GM12878 (cell line): ENCODE measurements around the gene MGLL. TPM values are rescaled to one million over a fixed set of nuclear protein-coding genes. Genes with fewer than 3 reads are reported as not detected.

ENCODE experiments used
- ATAC-seq: fragments of 200-7000 bp; cut with Tn5 transposase; 3 replicates; pipeline ENCODE4 v1.9.1; 2020; ENCODE audit warnings: mild to moderate bottlenecking, moderate library complexity
- BruUV-seq: library from RNA; stranded (reverse); fragments of 400-500 nt; replicated peaks from 2 replicates; lab custom pipeline; 2021; lab: Mats Ljungman, UMichigan
- CTCF ChIA-PET: fragments of 300-600 bp; sonication (Branson Sonifier 250); formaldehyde crosslinking; extraction: SDS; loops from one replicate; lab custom pipeline; 2021; ENCODE audit warnings: inconsistent platforms; lab: Yijun Ruan, JAX
- POLR2A ChIA-PET: fragments of 350-600 bp; formaldehyde crosslinking; extraction: SDS; loops from one replicate; lab custom pipeline; 2021; ENCODE audit warnings: inconsistent platforms; lab: Charles Lee
- RAD21 ChIA-PET: fragments of 300-600 bp; sonication (Branson Sonifier 250); formaldehyde crosslinking; loops from one replicate; lab custom pipeline; 2023; ENCODE audit warnings: antibody characterized with exemption; ENCODE audit not compliant: unreplicated experiment; lab: Charles Lee
- SMC1A ChIA-PET: fragments of 300-600 bp; sonication (Branson Sonifier 250); formaldehyde crosslinking; loops from one replicate; lab custom pipeline; 2023; ENCODE audit not compliant: unreplicated experiment, uncharacterized antibody; lab: Charles Lee
- DNase-seq: peaks from one replicate; pipeline ENCODE4 v3.0.0-alpha.2; 2011; ENCODE audit warnings: low read depth, low spot score
- FAIRE-seq: peaks from 3 replicates; lab custom pipeline; 2011; peaks lifted over from hg19 to GRCh38; lab: Jason Lieb, UNC
- H2AFZ ChIP-seq: 2 replicates; pipeline ENCODE4 v1.6.0; 2011; ENCODE audit warnings: low read depth, low read length, control low read depth; ENCODE audit not compliant: control insufficient read depth
- H3K27ac ChIP-seq: 2 replicates; pipeline ENCODE4 v1.5.1; 2011; ENCODE audit warnings: control low read depth; ENCODE audit not compliant: control insufficient read depth, insufficient read depth
- H3K27me3 ChIP-seq, 2 experiments: replicated peaks in 1 of 2; 2 replicates each; pipeline versions ENCODE4 v1.6.0 to v1.6.1; 2011; ENCODE audit warnings: low read length in 1 of 2; ENCODE audit not compliant: control insufficient read depth in 2 of 2, insufficient read depth in 2 of 2
- H3K36me3 ChIP-seq, 2 experiments: 2 replicates each; pipeline ENCODE4 v1.5.1; 2011; ENCODE audit warnings: low read length in 1 of 2; ENCODE audit not compliant: control insufficient read depth in 2 of 2, insufficient read depth in 2 of 2
- H3K4me1 ChIP-seq: 2 replicates; pipeline ENCODE4 v1.6.1; 2011; ENCODE audit warnings: mild to moderate bottlenecking, low read length, moderate library complexity, mixed read lengths; ENCODE audit not compliant: control insufficient read depth, insufficient read depth
- H3K4me2 ChIP-seq: 2 replicates; pipeline ENCODE4 v1.6.0; 2011; ENCODE audit warnings: control low read depth; ENCODE audit not compliant: control insufficient read depth, insufficient read depth
- H3K4me3 ChIP-seq: fragments of 200-600 bp; sonication (generic); 2 replicates; pipeline ENCODE4 v1.5.1; 2016
- H3K79me2 ChIP-seq: 2 replicates; pipeline ENCODE4 v1.6.0; 2011; ENCODE audit warnings: low read length; ENCODE audit not compliant: control insufficient read depth, insufficient read depth
- H3K9ac ChIP-seq: 2 replicates; pipeline ENCODE4 v1.8.0; 2011; ENCODE audit warnings: low read length, control low read depth, mixed read lengths; ENCODE audit not compliant: control insufficient read depth, insufficient read depth
- H3K9me3 ChIP-seq: replicated peaks from 3 replicates; pipeline ENCODE4 v1.5.1; 2011; ENCODE audit warnings: mild to moderate bottlenecking, low read length; ENCODE audit not compliant: control insufficient read depth, insufficient read depth
- H4K20me1 ChIP-seq: 2 replicates; pipeline ENCODE4 v1.6.0; 2011; ENCODE audit not compliant: control insufficient read depth, insufficient read depth
- MLLT1 ChIP-seq: fragments of 450-650 bp; IDR thresholded peaks from 2 replicates; pipeline ENCODE4 v1.6.1; 2016; ENCODE audit warnings: mild to moderate bottlenecking
- SUZ12 ChIP-seq: fragments of 200-600 bp; sonication (generic); IDR thresholded peaks from one replicate; pipeline ENCODE4 v1.6.1; 2018; ENCODE audit warnings: antibody characterized with exemption, mild to moderate bottlenecking; ENCODE audit not compliant: unreplicated experiment
- WGBS: methylation state at CpG from one replicate; pipeline ENCODE4 v1.1.6; 2016; ENCODE audit warnings: low lambda C conversion rate; ENCODE audit not compliant: insufficient replicate concordance, insufficient coverage; ENCODE audit errors: missing lambda C conversion rate; 5-methylcytosine and 5-hydroxymethylcytosine counted together
- in situ Hi-C: fragments of 300-500 bp; cut with MboI; formaldehyde crosslinking; loops from 9 replicates; pipeline ENCODE4 v1.14.3; 2018; ENCODE audit warnings: mixed read lengths
- intact Hi-C: fragments of 100-400 bp; cut with micrococcal nuclease; formaldehyde crosslinking; loops from one replicate; pipeline ENCODE4 v1.14.2; 2022; ENCODE audit not compliant: unreplicated experiment
- polyA plus RNA-seq, 11 experiments: library from polyadenylated mRNA; depleted of rRNA in 4 of 11; unstranded in 6 of 11; stranded (reverse) in 5 of 11; fragments of >200 nt; fragmentation: Nextera tagmentation in 4 of 11; fragmentation: Illumina TruSeq in 1 of 11; extraction: Ambion mirVana in 4 of 11; extraction: Trizol in 1 of 11; gene quantifications; 1 replicate in 1 of 11; 2 replicates in 10 of 11; pipeline versions ENCODE4 v1.2.1 to v1.2.3, GENCODE V29; 2011 to 2016; ENCODE audit warnings: inconsistent platforms in 2 of 11, missing spikeins in 2 of 11, low read depth in 1 of 11
- total RNA-seq, 4 experiments: library from RNA; depleted of rRNA in 3 of 4; stranded (reverse); fragments of >200 nt in 3 of 4; fragmentation: Illumina TruSeq in 1 of 4; extraction: Trizol in 1 of 4; gene quantifications; 2 replicates each; pipeline versions ENCODE4 v1.2.1 to v1.2.3, GENCODE V29; 2013 to 2021
- TF ChIP-seq, protein P1 (sequence below): fragments of 450-650 bp; IDR thresholded peaks from 2 replicates; pipeline ENCODE4 v1.6.1; 2016; ENCODE audit warnings: mild to moderate bottlenecking, moderate library complexity, borderline replicate concordance

MGLL gene
- total and polyA plus RNA-seq, 10 of the 15 experiments (the other 5 are each of a cell fraction or from before 2014, with no cell fraction given) = 44.9 to 177 (median 72.9) TPM

DNA sequence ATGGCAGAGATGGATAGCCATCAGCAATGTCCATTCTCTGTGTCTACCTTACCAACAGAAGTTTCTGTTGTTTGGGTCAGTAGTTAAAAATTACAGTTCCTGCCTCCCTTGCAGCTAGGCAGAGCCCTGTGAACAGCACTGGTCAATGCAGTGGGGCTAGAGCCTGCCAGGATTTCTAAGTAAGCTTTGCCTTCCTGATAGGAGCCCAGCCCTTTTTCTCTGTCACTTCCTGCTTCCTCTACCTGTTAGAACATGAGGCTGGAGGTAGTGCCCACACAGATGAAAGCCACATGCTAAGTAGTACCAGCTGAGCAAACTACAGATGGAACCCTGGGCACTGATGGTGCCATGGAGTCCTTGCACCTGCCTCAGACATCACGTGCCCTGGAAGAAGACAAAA lies 45.0 kb downstream of the MGLL start (continued):
- TF ChIP-seq, protein P1, sequence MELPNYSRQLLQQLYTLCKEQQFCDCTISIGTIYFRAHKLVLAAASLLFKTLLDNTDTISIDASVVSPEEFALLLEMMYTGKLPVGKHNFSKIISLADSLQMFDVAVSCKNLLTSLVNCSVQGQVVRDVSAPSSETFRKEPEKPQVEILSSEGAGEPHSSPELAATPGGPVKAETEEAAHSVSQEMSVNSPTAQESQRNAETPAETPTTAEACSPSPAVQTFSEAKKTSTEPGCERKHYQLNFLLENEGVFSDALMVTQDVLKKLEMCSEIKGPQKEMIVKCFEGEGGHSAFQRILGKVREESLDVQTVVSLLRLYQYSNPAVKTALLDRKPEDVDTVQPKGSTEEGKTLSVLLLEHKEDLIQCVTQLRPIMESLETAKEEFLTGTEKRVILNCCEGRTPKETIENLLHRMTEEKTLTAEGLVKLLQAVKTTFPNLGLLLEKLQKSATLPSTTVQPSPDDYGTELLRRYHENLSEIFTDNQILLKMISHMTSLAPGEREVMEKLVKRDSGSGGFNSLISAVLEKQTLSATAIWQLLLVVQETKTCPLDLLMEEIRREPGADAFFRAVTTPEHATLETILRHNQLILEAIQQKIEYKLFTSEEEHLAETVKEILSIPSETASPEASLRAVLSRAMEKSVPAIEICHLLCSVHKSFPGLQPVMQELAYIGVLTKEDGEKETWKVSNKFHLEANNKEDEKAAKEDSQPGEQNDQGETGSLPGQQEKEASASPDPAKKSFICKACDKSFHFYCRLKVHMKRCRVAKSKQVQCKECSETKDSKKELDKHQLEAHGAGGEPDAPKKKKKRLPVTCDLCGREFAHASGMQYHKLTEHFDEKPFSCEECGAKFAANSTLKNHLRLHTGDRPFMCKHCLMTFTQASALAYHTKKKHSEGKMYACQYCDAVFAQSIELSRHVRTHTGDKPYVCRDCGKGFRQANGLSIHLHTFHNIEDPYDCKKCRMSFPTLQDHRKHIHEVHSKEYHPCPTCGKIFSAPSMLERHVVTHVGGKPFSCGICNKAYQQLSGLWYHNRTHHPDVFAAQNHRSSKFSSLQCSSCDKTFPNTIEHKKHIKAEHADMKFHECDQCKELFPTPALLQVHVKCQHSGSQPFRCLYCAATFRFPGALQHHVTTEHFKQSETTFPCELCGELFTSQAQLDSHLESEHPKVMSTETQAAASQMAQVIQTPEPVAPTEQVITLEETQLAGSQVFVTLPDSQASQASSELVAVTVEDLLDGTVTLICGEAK = no peak

GRCh38 chr3:127776347-127776746 lies 46.0 kb downstream of the MGLL start:
- no peak for FAIRE-seq
- 96% methylated on average over 9 of the region's 10 CpGs for WGBS

More at GRCh38 chr3:127776347-127776746, 46.0 kb downstream of the MGLL start:
- intact Hi-C loops = no loop called here
- BruUV-seq = no TSS peak
- ChIA-PET RAD21 (interaction anchor here (0.9 to 4.2 kb wide), 4 partner anchors 11 to 61 kb away, joined by 3 to 20 read pairs (median 4); no protein-coding TSS in a partner anchor), CTCF (interaction anchor here (0.8 to 1.3 kb wide), 4 partner anchors 12 to 23 kb away, joined by 3 read pairs; no protein-coding TSS in a partner anchor), POLR2A (interaction anchor here (0.7 to 3.7 kb wide), 8 partner anchors 9 to 45 kb away, joined by 3 to 14 read pairs (median 4); no protein-coding TSS in a partner anchor), SMC1A (interaction anchor here (1.4 to 2.5 kb wide), 2 partner anchors 12 to 14 kb away, joined by 3 to 11 read pairs; no protein-coding TSS in a partner anchor)
- peaks cover 10 to 19% of the 10 kb centered on the region in 2 experiments; a peak in 2 of 4 replicates for H3K36me3 ChIP-seq
- peak overlapping the region; percentile 94 for H3K27ac ChIP-seq
- no peak overlapping the region for H3K4me3 ChIP-seq
- H4K20me1 ChIP-seq = no peaks in the 10 kb centered on the region
- H3K9ac ChIP-seq = peak overlapping the region; percentile 74
- H2AFZ ChIP-seq = no peak overlapping the region
- peaks cover 15% of the 10 kb centered on the region for H3K9me3 ChIP-seq
- ATAC-seq = no peak
- peaks cover 63% of the 10 kb centered on the region for H3K4me1 ChIP-seq
- TF ChIP-seq MLLT1 (0 out of 2 replicates have a peak, but pooled peaks have one; percentile 15), SUZ12 (no peak)
- H3K4me2 ChIP-seq = peak overlapping the region; percentile 81
- H3K27me3 ChIP-seq = no peaks in the 10 kb centered on the region
- H3K79me2 ChIP-seq = peaks cover 46% of the 10 kb centered on the region
- DNase-seq = no peak
- in situ Hi-C loops = no loop called here
